ENCODE data around the gene CNOT10. TPM values are rescaled to one million over a fixed set of nuclear protein-coding genes. Genes with fewer than 3 reads are reported as not detected.
A peak's percentile ranks its signal among the peaks of the same experiment; 100 is the strongest.

CNOT10 gene
- total RNA-seq, result 10 to 100 TPM; 22.9 to 49.2 (median 28.4) TPM

- Histone ChIP-seq H3K36me3 (no peaks in the 10 kb centered on the region), H3K27me3 (no peaks in the 10 kb centered on the region), H3K9me3 (no peaks in the 10 kb centered on the region), H3K4me1 (peaks cover 28% of the 10 kb centered on the region), H3K27ac (peak within 1 kb of the TSS; percentile 81), H3K4me3 (peak within 1 kb of the TSS; percentile 93)
- WGBS, result 0% methylated on average over 29 of the region's 60 CpGs
- peak; percentile 96 for DNase-seq (ENCODE audit: low spot score in 2 of 2)
- TF ChIP-seq CTCF (IDR thresholded peaks at IDR 0.05), result peak in 1 of 2 donors; percentile 5
- peak in 1 of 3 donors; percentile 24 for TF ChIP-seq POLR2AphosphoS5 (IDR thresholded peaks at IDR 0.05)
- TF ChIP-seq POLR2A (IDR thresholded peaks at IDR 0.05), result no peak
- TF ChIP-seq EP300 (IDR thresholded peaks at IDR 0.05), result no peak
These were observed at the start of gene CNOT10 for GRCh38 chr3:32684800-32685542. Gene CNOT10, plus strand, starts transcription at chr3:32685188. Its CDS starts 273 bp downstream, at chr3:32685461.

GRCh38 chr3:32640939-32641338 lies 44.0 kb upstream of the CNOT10 start:
- H3K27ac ChIP-seq, result no peak overlapping the region
- H3K36me3 ChIP-seq, result no peaks in the 10 kb centered on the region
- H3K9me3 ChIP-seq, result no peaks in the 10 kb centered on the region
- no peak overlapping the region for H3K4me3 ChIP-seq
- 57% methylated on average over 3 of the region's 3 CpGs for WGBS
- TF ChIP-seq EP300 (IDR thresholded peaks at IDR 0.05) (no peak), POLR2A (IDR thresholded peaks at IDR 0.05) (no peak), CTCF (IDR thresholded peaks at IDR 0.05) (no peak), POLR2AphosphoS5 (IDR thresholded peaks at IDR 0.05) (no peak)
- DNase-seq (ENCODE audit: low spot score in 2 of 2), result no peak
- H3K27me3 ChIP-seq, result no peaks in the 10 kb centered on the region
- H3K4me1 ChIP-seq, result no peaks in the 10 kb centered on the region

- H3K27ac ChIP-seq, result no peak overlapping the region
- TF ChIP-seq POLR2AphosphoS5 (IDR thresholded peaks at IDR 0.05), result no peak
- H3K4me1 ChIP-seq, result no peaks in the 10 kb centered on the region
- no peaks in the 10 kb centered on the region for H3K36me3 ChIP-seq
- no peak for DNase-seq (ENCODE audit: low spot score in 2 of 2)
- 52% methylated on average over 2 of the region's 4 CpGs for WGBS
- H3K27me3 ChIP-seq, result no peaks in the 10 kb centered on the region
- no peaks in the 10 kb centered on the region for H3K9me3 ChIP-seq
- H3K4me3 ChIP-seq, result no peak overlapping the region
These were observed 43.6 kb upstream of the CNOT10 start for GRCh38 chr3:32641356-32641755.

- Histone ChIP-seq H3K9me3 (no peaks in the 10 kb centered on the region), H3K27ac (no peak overlapping the region), H3K36me3 (no peaks in the 10 kb centered on the region), H3K4me3 (no peak overlapping the region), H3K4me1 (no peaks in the 10 kb centered on the region), H3K27me3 (no peaks in the 10 kb centered on the region)
- DNase-seq (ENCODE audit: low spot score in 2 of 2), result no peak
- TF ChIP-seq POLR2AphosphoS5 (IDR thresholded peaks at IDR 0.05) (no peak), POLR2A (IDR thresholded peaks at IDR 0.05) (no peak), CTCF (IDR thresholded peaks at IDR 0.05) (no peak), EP300 (IDR thresholded peaks at IDR 0.05) (no peak)
- 98% methylated on average over 4 of the region's 4 CpGs for WGBS
These were observed 41.6 kb upstream of the CNOT10 start for GRCh38 chr3:32643354-32643753.

GRCh38 chr3:32643816-32644215 lies 41.2 kb upstream of the CNOT10 start:
- no peak for DNase-seq (ENCODE audit: low spot score in 2 of 2)
- Histone ChIP-seq H3K4me1 (no peaks in the 10 kb centered on the region), H3K27ac (no peak overlapping the region), H3K36me3 (no peaks in the 10 kb centered on the region), H3K9me3 (no peaks in the 10 kb centered on the region), H3K27me3 (no peaks in the 10 kb centered on the region), H3K4me3 (no peak overlapping the region)
- no peak for TF ChIP-seq CTCF (IDR thresholded peaks at IDR 0.05)
- no peak for TF ChIP-seq EP300 (IDR thresholded peaks at IDR 0.05)
- TF ChIP-seq POLR2A (IDR thresholded peaks at IDR 0.05), result no peak
- TF ChIP-seq POLR2AphosphoS5 (IDR thresholded peaks at IDR 0.05), result no peak
- WGBS, result 77% methylated on average over 4 of the region's 4 CpGs

All from suprapubic skin (tissue), 4 donors.